Measurements from ENCODE around the gene BMPER.

Gene BMPER

DNA sequence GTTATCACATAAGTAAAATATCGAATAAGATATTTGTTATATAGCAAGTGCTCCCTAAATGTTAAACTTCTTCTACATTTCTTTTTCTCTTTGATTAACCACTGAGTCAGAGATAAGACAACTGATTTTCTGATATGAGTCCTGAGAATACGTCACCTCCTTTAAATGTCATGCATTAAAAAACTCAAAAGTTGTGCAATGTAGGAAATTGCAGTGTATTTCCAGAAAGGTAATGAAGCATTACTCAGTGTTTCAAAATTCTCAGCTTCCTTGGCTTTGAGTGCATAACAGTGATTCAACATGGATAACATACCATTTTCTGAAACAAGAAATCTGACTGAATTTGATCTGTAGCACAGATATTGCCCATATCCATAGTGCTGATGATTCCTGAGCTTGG, 155.8 kb downstream of the BMPER start:
- Histone ChIP-seq H3K4me3 (ENCODE audit: low read depth, low read length) (no peak overlapping the region), H3K36me3 (ENCODE audit: control insufficient read depth, insufficient read depth, low read length) (no peaks in the 10 kb centered on the region), H3K9me3 (ENCODE audit: control insufficient read depth, insufficient read depth, low read length) (no peaks in the 10 kb centered on the region), H3K9ac (ENCODE audit: low read depth, low read length) (no peak overlapping the region), H3K4me1 (ENCODE audit: control insufficient read depth, insufficient read depth, low read length) (peaks cover 20% of the 10 kb centered on the region), H3K27me3 (ENCODE audit: control insufficient read depth, insufficient read depth, low read length) (no peaks in the 10 kb centered on the region)

DNA sequence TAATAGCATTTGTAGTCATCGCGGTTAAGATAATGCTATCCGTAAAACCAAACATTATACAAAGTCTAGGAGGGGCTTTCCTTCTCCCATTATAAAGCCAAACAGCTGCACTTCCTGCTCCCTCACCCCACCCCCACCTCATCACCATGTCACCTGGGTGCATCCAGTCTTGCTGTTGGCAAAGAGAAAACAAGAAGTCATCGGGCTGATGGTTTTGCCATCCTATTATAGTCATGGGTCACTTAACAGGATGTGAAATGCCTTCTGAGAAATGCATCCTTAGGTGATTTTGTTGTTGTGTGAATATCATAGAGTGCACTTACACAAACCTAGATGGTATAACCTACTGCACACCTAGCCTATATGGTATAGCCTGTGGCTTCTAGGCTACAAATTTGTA, 157.0 kb downstream of the BMPER start:
- Histone ChIP-seq H3K9me3 (ENCODE audit: control insufficient read depth, insufficient read depth, low read length) (no peaks in the 10 kb centered on the region), H3K4me1 (ENCODE audit: control insufficient read depth, insufficient read depth, low read length) (peaks cover 26% of the 10 kb centered on the region), H3K4me3 (ENCODE audit: low read depth, low read length) (no peak overlapping the region), H3K36me3 (ENCODE audit: control insufficient read depth, insufficient read depth, low read length) (no peaks in the 10 kb centered on the region), H3K9ac (ENCODE audit: low read depth, low read length) (no peak overlapping the region), H3K27me3 (ENCODE audit: control insufficient read depth, insufficient read depth, low read length) (no peaks in the 10 kb centered on the region)

DNA sequence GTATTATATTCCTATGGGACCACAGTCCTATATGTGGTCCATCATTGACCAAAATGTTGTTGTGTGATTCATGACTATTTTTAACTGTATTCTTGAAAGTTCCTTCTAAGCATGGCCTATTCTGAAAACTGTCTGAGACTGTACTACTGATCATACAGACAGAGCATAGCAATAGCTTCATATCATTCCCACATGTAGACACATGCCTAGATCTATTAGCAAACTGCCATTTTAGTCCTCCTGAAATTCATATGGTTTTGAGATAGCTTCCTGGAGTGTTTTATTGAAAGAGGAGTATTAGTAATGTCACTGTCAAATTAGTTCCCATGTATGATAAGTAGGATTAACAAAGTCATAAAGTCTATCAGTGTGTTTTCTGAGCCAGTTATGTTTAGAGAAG, 157.5 kb downstream of the BMPER start:
- H3K27me3 ChIP-seq (ENCODE audit: control insufficient read depth, insufficient read depth, low read length) = no peaks in the 10 kb centered on the region
- peaks cover 31% of the 10 kb centered on the region for H3K4me1 ChIP-seq (ENCODE audit: control insufficient read depth, insufficient read depth, low read length)
- H3K4me3 ChIP-seq (ENCODE audit: low read depth, low read length) = no peak overlapping the region

DNA sequence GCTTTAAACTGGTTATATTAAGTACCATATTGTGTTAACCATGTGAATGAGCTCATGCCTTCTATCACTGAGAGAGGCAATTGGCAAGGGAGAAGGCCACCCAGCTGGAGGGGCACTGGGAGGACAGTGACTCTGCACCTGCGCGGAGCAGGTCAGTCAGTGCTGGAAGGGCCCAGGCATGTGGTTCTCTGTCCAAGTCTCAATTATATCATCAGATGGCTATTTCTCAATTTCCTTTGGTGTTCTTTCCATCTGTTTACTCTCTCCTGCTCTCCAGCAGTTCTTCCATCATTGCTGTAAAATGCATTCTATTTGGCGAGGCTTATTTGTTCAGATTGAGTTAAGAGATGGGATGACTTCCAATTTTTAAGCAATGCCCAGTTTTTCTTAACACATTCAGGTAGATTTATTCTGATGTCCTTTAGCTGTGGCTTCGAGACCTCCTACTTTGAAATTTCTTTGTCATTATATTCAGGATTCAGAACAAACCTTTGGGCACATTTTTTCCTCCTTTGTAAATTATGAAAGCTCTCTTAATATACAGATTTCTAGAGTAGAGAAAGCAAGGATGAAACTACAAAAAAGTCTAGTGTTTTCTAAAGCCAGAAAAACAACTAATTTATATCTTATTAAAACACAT, 159.3 kb downstream of the BMPER start:
- H3K9me3 ChIP-seq (ENCODE audit: control insufficient read depth, insufficient read depth, low read length) = no peaks in the 10 kb centered on the region
- peaks cover 27% of the 10 kb centered on the region for H3K4me1 ChIP-seq (ENCODE audit: control insufficient read depth, insufficient read depth, low read length)
- H3K27me3 ChIP-seq (ENCODE audit: control insufficient read depth, insufficient read depth, low read length) = no peaks in the 10 kb centered on the region
- no peaks in the 10 kb centered on the region for H3K36me3 ChIP-seq (ENCODE audit: control insufficient read depth, insufficient read depth, low read length)
- H3K9ac ChIP-seq (ENCODE audit: low read depth, low read length) = no peak overlapping the region
- H3K4me3 ChIP-seq (ENCODE audit: low read depth, low read length) = no peak overlapping the region

More for the DNA sequence above, 157.5 kb downstream of the BMPER start:
- Histone ChIP-seq H3K9ac (ENCODE audit: low read depth, low read length) (no peak overlapping the region), H3K36me3 (ENCODE audit: control insufficient read depth, insufficient read depth, low read length) (no peaks in the 10 kb centered on the region), H3K9me3 (ENCODE audit: control insufficient read depth, insufficient read depth, low read length) (no peaks in the 10 kb centered on the region)

DNA sequence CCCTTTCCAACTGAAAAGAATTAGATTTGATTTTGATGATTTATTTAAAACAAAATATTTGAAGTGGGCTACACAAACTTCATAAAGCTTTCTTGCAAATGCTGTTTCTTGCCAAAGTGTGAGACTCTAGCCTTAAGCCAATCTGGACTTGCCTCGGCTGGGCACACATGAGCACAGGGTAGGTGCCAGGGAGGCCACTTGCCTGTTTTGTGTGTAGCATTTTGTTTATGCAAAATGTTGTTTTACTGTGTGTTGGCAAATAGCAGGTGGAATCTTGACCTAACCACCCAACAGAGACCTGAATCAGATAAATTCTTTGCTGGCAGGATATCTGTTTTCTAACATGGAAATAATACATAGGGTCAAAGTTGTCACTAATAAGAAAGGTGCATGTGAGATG, 161.1 kb downstream of the BMPER start:
- H3K4me1 ChIP-seq (ENCODE audit: control insufficient read depth, insufficient read depth, low read length) = peaks cover 18% of the 10 kb centered on the region
- H3K9ac ChIP-seq (ENCODE audit: low read depth, low read length) = no peak overlapping the region
- no peaks in the 10 kb centered on the region for H3K9me3 ChIP-seq (ENCODE audit: control insufficient read depth, insufficient read depth, low read length)
- H3K36me3 ChIP-seq (ENCODE audit: control insufficient read depth, insufficient read depth, low read length) = no peaks in the 10 kb centered on the region
- no peaks in the 10 kb centered on the region for H3K27me3 ChIP-seq (ENCODE audit: control insufficient read depth, insufficient read depth, low read length)
- no peak overlapping the region for H3K4me3 ChIP-seq (ENCODE audit: low read depth, low read length)

DNA sequence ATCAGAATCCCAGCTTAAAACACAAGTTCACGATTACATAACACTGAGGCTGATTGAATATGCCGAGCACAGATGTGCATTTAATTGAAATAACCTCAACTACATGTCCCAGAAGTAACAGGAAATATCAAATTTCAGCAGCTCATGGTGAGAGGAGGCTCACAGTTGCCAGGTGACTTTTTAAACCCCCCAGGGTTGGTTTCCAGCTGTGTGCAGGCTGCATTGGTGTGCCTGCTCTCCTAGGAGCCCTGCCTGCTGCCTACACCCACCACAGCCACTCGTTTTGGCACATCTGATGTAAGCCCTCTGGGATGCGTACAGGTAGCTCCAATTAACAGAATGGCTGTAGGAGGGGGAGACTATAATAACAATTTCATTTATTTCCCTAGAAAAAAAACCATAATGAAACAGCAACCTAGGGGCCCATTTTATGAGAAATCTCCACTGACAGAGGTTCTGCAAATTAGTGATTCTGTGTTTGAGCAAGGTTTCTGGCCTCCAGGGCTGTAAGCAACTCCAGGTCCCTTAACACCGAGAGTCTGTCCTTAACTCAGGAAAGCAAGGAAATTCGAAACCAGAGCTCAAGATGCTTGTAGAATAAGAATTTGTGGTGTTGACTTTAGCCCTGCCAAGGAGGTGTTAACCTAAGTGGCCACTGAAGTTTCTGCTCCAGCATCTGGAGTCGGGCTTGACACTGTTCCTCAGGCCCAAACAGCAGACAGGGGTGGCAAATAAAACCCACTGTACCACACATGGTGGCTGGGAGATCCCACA, 161.9 kb downstream of the BMPER start:
- Histone ChIP-seq H3K9me3 (ENCODE audit: control insufficient read depth, insufficient read depth, low read length) (no peaks in the 10 kb centered on the region), H3K9ac (ENCODE audit: low read depth, low read length) (no peak overlapping the region), H3K27me3 (ENCODE audit: control insufficient read depth, insufficient read depth, low read length) (no peaks in the 10 kb centered on the region), H3K36me3 (ENCODE audit: control insufficient read depth, insufficient read depth, low read length) (no peaks in the 10 kb centered on the region), H3K4me3 (ENCODE audit: low read depth, low read length) (no peak overlapping the region), H3K4me1 (ENCODE audit: control insufficient read depth, insufficient read depth, low read length) (peaks cover 18% of the 10 kb centered on the region)

DNA sequence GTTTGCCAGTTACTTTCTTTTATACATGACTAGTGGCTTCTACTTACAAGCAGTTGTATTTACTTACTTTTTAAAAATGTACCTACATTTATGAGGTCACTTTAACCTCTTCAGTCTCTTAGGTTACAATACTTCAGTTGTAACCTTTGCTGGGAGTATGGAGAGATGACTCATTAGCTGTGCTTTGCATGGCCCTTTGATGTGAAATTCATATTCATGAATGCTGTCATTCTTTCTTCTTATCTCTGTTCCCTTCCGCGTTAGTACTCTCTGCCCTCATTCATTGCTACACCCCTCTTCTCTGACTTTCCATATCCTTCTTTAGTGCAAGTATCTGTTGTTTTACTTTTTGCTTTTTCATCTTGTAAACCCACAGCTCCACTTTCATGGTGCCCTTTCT, 164.3 kb downstream of the BMPER start:
- H3K4me3 ChIP-seq (ENCODE audit: low read depth, low read length) = no peak overlapping the region
- no peaks in the 10 kb centered on the region for H3K27me3 ChIP-seq (ENCODE audit: control insufficient read depth, insufficient read depth, low read length)
- H3K4me1 ChIP-seq (ENCODE audit: control insufficient read depth, insufficient read depth, low read length) = peaks cover 13% of the 10 kb centered on the region
- H3K9me3 ChIP-seq (ENCODE audit: control insufficient read depth, insufficient read depth, low read length) = no peaks in the 10 kb centered on the region
- no peak overlapping the region for H3K9ac ChIP-seq (ENCODE audit: low read depth, low read length)
- no peaks in the 10 kb centered on the region for H3K36me3 ChIP-seq (ENCODE audit: control insufficient read depth, insufficient read depth, low read length)

DNA sequence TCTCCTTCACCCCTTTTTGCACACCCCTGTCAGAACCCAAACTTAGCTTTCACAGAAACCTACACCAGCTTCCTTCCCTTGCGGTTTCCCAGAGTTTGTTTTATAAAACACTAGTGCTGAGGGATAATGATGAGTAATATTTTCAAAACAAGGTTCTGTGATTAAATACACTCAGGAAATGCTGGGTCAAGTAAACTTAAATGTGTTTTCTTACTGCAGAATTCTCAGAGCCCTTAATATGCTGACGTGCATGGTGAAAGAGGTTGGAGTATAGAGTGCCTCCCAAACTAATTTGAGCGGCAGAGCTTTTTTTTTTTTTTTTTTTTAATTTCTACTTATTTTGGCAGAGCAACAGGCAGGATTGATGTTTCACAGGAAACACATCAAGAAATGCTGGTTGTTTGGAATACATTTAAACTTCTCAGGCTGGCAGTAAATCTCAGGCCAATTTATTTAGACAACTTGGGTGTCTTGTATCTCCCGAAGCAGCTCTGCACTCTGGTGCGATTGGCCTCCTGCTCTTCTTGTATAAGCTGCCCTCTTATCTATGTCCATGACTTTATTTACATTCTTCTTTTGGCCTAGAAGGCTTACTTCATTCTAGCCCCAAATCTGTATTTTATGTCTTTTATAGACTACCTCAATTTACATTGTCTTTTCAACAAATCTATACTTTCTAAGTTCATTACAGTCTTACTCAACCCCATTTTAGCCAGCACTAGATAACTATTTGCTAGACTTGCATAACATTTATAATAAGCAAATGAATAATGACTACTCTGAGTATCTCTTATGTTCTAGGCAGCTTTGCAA, 165.4 kb downstream of the BMPER start:
- H3K9me3 ChIP-seq (ENCODE audit: control insufficient read depth, insufficient read depth, low read length) = no peaks in the 10 kb centered on the region
- H3K36me3 ChIP-seq (ENCODE audit: control insufficient read depth, insufficient read depth, low read length) = no peaks in the 10 kb centered on the region
- H3K9ac ChIP-seq (ENCODE audit: low read depth, low read length) = no peak overlapping the region
- peaks cover 13% of the 10 kb centered on the region for H3K4me1 ChIP-seq (ENCODE audit: control insufficient read depth, insufficient read depth, low read length)
- H3K4me3 ChIP-seq (ENCODE audit: low read depth, low read length) = no peak overlapping the region
- no peaks in the 10 kb centered on the region for H3K27me3 ChIP-seq (ENCODE audit: control insufficient read depth, insufficient read depth, low read length)

DNA sequence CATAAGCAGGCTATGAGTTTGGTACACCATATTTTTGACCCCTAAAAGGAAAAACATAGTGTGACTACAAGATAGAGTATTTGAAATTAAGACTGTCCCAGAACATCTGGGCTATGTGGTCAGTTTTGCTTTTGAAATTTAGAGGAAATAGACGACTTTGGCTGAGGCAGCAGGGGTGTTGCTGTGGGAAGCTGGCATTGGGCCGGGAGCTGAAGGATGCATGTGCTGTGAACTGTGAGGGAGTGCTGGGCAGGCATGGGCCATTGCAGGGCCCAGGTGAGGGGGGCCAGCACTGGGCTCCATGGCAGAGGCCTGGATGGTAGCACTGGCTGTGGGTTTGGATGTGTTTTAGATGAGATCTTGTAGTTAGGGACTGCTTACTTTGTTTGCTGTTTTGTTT, 168.3 kb downstream of the BMPER start:
- Histone ChIP-seq H3K4me1 (ENCODE audit: control insufficient read depth, insufficient read depth, low read length) (no peaks in the 10 kb centered on the region), H3K9me3 (ENCODE audit: control insufficient read depth, insufficient read depth, low read length) (no peaks in the 10 kb centered on the region), H3K4me3 (ENCODE audit: low read depth, low read length) (no peak overlapping the region), H3K27me3 (ENCODE audit: control insufficient read depth, insufficient read depth, low read length) (no peaks in the 10 kb centered on the region), H3K36me3 (ENCODE audit: control insufficient read depth, insufficient read depth, low read length) (no peaks in the 10 kb centered on the region), H3K9ac (ENCODE audit: low read depth, low read length) (no peak overlapping the region)

DNA sequence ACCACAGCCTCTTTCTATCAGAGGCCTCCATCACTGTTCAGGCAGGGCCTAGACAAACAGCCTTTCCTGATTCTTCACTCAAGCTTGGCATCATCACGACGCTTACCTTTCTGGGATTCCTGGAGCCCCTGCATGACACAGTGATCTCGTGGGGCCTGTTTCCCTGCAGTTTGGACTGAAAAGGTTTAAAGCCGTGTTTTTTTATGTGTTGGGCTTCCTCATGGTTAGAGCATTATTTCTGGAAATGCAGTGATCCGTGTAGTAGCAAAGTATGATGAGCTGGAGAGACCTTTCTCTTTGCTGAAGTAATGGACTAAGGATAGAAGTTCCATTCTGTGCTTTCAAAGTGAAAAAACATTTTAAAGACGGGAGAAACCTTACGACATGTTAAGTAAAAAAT, 169.1 kb downstream of the BMPER start:
- H3K4me1 ChIP-seq (ENCODE audit: control insufficient read depth, insufficient read depth, low read length) = no peaks in the 10 kb centered on the region
- H3K9ac ChIP-seq (ENCODE audit: low read depth, low read length) = no peak overlapping the region
- no peak overlapping the region for H3K4me3 ChIP-seq (ENCODE audit: low read depth, low read length)
- H3K27me3 ChIP-seq (ENCODE audit: control insufficient read depth, insufficient read depth, low read length) = no peaks in the 10 kb centered on the region
- H3K36me3 ChIP-seq (ENCODE audit: control insufficient read depth, insufficient read depth, low read length) = no peaks in the 10 kb centered on the region
- no peaks in the 10 kb centered on the region for H3K9me3 ChIP-seq (ENCODE audit: control insufficient read depth, insufficient read depth, low read length)

DNA sequence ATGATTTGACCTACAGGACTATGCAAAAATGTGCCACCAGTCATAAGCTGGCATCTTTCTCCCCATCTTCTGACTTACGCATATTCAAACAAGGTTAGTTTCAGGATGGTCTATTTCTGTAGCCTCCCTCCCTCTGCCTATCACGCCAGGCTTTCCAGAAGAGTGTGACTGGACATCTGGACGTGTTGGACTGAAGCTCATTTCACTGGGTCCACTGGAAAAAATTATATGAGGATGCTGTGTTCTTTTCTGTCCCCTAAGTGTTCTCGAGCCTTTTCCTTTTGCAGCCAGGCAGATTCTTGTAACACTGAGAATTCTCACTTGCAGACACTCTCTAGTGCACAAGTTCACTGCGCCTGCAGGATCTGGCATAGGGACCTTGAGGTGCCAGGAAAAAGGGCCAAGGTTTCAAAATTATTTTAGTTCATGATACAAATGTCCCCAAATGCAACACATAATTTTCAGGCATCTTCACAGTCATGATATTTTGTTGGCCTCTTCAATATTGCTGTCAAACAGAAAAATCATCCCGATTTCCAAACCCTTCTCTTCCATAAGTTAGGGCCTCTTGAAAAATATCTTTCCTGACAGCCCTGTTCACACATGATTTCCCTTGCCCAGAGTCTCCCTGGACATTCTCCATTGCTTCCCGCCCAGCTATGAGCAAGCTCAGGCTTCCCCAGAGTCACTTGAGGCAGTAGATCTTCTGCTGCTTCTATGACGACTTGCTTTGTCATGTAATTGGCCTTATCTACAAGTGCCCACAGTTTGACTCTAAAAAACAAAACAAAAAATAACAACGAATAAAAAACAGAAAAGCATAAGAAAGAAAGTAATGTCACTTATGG, 170.4 kb downstream of the BMPER start:
- no peaks in the 10 kb centered on the region for H3K27me3 ChIP-seq (ENCODE audit: control insufficient read depth, insufficient read depth, low read length)
- H3K9ac ChIP-seq (ENCODE audit: low read depth, low read length) = no peak overlapping the region
- no peaks in the 10 kb centered on the region for H3K4me1 ChIP-seq (ENCODE audit: control insufficient read depth, insufficient read depth, low read length)
- no peak overlapping the region for H3K4me3 ChIP-seq (ENCODE audit: low read depth, low read length)
- H3K36me3 ChIP-seq (ENCODE audit: control insufficient read depth, insufficient read depth, low read length) = no peaks in the 10 kb centered on the region
- no peaks in the 10 kb centered on the region for H3K9me3 ChIP-seq (ENCODE audit: control insufficient read depth, insufficient read depth, low read length)

Measured in iPS-15b (cell line).